ENCODE data around the gene GNG12.

Gene GNG12

DNA sequence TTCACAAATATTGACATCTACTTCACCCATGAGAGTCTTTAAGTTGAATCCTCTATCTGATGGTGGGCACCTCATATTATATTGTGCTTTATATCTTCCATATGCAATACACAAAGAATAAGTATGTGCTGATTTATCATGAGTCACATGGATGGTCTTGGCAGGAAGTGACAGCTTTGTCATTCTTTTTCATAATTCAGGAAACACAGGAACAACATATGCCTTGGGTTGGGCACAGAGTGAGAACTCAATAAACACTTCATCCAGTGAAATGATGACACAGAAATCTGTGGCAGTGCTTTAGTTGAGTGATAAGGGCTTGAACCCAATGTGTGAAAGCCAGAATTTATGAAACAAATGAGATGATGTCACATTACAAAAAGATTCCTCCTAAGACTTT, 107.0 kb downstream of the GNG12 start:
- peak; percentile 83 for DNase-seq

DNA sequence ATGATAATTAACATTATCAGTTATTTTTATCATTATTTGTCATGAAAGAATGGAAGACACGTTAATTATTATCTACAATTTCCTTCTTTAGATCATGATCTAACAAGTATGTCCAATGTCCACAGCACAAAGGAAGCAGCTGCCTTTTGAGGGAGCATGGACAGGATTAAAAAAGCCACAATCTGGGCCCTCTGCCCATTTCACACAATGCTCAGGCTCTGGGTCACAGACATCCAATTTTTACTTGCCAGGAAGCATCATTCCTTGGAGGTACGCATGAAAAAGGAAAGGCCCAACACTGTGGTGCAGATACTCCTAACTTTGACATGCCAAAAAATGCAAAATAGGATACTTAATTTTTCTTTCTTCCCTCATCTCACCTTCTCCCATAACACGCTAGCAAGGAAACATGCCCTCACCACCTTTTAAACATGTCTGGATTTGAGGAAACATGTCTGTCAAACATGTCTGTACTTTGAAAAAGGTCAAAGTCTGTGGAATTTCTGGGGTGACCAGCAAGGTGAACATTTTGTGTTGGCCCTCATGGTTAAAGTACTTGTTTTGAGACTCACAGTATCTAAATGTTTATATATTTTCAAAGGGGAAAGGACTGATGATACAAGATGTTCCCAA, 108.2 kb downstream of the GNG12 start:
- DNase-seq, result peak; percentile 99

DNA sequence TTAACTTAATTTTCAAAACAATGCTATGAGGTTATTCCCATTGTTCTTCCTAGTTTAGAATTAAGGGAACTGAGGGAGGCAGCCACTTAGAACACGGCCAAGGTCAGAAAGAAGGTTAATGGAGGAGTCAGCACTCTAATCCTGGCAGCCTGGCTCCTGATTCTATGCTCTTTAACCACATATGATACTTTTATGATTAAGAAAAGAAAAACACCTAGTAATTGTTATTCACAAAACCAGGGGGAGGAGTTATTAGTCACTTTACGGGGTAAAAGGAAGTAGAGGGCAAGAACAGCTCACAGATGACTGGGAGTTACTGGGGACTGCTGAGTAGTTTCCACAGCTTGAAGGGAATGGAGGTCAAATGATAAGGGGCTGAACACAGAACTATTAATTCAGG, 109.6 kb downstream of the GNG12 start:
- DNase-seq, result peak; percentile 58

DNA sequence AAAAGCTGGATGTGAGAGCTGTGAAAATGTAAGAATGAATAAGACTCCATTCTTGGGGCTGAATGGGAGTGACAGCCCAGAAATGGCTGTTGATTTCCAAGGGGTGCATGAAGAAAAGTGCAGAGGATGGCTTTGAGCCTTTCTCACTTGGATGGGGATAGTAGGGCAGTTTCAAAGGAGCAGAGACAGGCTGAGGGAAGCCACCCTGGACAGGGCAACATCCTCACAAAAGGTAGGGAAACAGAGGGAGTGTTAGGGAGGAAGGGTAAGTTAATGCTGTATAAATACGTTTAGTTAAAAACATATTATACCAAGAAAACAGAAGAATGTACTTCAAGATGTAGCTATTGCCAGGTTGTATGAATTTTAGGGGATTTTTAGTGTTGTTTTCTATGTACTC, 110.1 kb downstream of the GNG12 start:
- no peak for DNase-seq

DNA sequence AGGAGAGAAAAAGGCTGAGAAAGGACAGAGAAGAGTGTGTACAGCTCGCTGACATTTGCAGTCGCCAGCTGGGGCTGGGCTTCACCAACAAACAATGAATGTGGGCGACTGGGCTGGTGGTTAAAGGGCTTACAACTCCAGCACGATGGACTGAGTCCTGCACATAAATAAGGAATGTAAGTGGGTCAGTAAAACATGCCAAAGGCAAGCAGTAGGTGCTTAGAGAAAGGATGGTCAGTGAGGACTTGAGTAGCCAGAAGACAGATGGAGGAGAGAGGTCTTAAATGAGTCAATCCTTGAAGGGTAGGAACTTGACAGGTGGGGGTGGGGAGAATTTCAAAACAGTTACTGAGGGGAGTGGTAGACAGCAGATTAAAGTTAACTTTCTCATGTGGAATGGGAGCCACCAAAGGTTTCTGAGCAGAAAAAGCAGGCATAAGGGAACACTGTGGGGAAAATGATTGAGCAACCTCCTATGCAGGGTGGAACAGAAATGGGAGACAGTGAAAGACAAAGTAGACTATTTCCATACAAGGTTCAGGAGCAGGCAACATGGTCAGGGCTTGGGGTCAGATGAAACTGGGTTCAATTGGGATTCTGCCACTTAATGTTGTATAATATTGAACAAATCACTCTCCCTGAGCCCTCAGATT, 110.8 kb downstream of the GNG12 start:
- DNase-seq, result peak; percentile 45

DNA sequence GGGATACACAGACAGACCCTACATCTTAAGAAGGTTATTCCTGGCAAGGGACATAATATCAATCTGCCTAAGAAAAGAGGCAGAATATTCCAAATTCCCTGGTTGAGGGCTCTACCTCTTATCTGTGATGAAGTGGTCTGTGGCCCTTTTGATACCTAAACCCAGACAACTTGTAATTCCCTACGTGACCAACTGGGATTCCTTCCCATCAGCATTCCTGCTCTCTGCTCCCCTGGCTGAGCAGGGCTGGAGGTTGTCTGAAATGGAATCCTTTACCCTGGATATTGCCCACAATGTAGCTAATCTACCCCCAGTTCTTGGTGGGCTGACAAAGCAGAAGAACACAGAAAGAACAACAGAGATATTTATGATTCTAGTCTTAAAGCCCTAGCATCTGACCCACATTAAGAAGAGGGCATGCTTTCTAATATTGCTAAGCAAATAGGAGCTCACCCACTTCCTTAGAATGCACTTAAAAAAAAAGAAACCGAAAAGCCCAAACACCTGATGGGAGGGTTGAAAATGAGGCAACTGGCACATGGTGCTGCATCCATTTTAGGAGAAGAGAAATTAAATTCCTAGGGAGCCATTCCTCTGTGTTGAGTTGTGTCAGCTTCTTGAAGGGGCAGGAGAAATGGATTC, 111.5 kb downstream of the GNG12 start:
- no peak for DNase-seq

DNA sequence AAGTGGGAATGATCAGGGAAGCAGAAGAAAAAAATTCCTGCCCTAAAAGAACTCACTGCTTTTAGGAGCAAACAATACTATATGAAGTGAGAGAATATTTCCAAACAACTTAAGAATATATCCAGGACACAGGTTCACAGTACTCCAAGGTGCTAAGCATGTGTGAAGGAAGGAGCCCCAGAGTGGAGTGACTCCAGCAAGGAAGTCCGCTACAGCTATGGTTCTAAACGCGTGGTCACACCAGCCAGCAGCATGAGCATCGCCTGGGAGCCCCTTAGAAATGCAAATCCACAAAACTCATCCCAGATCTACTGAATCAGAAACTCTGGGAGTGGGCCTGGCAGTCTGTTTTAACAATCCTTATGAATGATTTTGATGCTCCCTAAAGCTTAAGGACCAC, 112.2 kb downstream of the GNG12 start:
- DNase-seq, result no peak

DNA sequence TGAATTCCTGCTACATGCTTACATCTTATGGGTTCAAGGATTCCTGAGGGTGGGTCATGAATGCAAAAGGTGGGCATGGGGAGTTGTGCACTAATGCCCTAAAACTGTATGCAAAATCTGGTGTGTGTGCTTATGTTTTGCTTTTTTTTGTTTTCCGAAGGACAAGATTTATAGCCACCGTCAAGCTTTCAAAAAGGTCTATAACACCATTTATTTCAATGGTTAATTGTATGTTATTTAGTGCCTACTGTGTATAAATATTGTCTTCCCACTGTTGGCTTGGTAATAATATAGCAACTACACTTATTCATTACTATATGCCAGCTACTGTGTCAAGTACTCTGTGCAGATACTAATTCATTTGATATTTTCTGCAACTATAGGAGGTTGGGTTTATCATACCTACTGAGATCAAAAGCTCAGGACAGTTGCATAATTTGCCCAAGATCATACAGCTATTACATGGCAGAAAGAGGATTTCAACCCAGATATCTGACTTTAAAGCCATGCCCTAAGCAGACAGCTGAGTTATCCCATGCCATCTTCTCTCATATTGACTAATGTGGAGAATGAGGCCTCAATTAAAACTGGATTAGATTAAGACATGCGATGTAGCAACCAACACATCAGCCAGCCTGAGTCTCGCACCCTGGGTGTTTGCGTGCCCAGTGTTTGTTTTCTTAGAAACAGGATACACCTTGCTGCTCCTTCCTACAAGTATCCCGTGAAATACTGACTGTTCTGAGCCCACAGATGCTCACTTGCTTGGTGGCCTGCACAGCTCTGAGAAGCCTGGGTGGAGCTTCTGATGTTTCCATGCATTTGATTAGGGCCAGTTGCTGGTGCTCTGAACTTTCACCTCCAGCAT, 113.7 kb downstream of the GNG12 start:
- DNase-seq, result peak; percentile 90

DNA sequence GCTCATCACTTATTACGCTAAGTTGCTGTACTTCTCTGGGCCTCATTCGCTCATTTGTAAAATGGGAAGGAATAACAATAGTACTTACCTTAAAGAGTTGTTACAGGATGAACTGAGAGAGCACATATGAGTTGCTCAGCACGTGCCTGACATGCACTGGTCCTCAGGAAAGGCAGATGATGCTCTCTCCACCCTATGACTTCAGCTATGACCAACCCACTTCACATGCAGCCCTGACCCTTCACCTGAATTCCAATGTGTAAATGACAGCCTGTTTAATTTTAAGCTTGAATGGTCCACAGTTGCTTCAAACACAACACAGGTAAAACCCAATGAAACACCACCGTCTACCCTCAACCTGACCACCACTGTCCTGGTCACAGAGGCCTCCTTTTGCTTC, 115.4 kb downstream of the GNG12 start:
- peak; percentile 90 for DNase-seq

DNA sequence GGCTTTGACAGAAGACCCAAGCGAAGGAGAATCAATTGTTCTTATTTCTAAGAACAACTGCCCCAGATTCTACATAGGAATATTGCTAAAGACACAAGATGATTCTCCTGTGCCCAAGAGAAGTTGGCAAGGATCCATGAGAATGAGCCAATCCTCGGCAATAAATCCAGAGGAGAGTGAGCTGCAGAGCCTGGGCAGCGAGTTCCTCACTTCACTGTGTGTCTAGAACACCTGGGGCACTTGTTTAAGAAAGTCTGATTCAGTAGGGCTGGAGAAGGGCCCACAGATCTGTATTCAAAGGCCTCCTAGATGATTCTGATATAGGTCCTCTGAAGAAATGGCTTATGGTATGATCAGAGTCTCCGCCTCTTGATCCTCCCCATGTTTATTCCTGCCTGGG, 116.5 kb downstream of the GNG12 start:
- DNase-seq, result peak; percentile 51

DNA sequence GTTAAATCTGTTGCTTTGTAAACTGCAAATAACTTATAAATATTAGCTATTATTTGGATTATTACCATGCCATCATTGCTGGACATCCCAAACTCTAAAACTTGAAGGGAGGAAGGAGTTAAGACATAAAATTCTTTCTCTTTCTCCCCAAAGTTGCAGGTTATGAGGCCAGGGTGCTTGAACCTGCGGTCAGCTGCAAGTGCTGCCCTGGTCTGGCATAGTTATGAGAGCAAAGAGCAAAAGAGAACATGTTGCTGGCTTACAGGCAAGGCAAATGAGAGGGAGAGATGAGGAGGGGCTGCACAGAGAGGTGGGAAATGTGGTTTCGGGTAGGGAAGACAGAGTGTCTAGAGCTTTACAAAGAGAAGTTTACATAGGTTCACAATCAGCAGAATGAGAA, 117.4 kb downstream of the GNG12 start:
- no peak for DNase-seq

DNA sequence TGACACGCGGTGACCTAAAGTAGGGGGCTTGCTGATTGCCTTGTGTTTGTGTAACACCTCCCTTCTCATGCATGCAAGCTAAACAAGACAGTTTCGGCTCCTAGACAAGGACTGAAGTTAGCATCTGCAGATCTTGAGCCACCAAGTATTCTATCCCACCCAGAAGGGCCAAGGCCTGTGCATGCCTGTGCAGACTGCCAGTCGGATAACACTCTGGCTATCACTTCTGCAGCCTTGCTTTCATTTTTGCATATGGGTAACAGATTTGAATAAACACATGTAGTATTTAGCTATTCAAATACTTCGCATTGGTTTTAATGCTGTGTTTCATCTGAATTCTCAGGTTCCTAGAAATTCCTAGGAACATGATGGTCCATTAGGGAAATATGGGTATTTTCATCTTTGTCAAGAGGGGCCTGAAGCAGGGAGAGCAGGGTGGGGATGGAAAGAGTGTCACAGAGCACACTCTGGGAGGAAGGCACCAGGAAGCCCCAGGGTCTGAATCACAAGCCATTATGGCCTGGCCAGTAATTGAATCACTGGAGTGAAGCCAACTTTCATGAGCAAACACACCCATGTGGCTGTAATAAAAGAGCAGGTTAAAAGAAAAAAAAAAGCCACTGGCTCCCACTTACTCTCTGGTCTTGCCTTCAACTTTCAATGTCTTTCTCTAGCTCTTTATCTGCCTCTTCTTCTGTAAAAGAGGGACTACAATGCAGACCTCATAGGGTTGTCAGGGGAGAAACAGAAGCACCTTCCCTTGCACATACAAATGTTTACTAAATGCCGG, 120.0 kb downstream of the GNG12 start:
- DNase-seq, result peak; percentile 96

DNA sequence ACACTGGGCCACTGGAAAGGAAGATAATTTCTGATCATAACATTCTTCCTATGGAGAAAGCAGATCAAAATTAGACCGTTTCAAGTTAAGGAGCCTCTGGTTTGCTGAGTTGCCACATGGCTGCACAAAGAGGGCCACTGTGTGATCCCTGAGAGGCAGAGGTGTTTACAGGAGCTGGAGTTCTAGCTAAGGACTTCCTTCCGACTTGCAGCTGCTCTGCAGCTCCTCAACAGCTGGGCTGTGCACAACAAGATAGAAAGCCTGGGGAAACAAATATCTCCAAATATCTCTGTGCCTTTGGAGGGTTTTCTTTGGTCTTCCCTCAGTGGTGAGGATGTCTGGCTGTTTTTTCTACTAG, 121.4 kb downstream of the GNG12 start:
- peak; percentile 86 for DNase-seq

DNA sequence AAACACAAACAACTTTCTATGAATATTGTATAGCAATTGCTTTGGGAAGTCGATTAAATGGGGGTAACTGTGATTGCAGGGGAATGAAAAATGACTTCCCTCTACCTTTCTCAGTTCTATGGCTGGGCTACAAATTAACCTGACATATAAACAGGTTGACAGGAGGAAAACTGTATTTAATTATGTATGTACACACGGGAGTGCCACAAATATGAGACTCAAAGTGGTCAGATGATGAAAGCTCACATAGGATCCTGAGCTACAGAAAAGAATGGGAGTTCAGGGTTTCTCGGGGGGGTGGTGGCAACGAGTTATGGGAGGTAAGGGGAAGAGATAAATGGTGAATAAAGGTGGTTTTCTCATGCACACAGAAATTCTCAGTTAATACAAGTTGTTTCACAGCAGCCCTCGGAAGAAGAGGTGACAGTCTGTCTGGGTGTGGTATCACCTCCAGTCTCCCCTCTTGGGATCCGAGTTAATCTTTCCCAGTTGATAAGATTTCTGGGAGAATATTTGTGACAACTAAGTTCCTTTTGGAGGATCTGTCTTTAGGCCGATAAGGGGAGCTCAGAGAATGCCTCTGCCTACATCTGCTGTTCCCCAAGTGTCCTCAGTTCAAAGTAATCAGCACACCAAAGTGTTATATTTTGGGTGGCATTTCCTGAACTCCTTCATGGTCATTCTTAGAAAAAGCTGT, 122.0 kb downstream of the GNG12 start:
- DNase-seq, result peak; percentile 48

DNA sequence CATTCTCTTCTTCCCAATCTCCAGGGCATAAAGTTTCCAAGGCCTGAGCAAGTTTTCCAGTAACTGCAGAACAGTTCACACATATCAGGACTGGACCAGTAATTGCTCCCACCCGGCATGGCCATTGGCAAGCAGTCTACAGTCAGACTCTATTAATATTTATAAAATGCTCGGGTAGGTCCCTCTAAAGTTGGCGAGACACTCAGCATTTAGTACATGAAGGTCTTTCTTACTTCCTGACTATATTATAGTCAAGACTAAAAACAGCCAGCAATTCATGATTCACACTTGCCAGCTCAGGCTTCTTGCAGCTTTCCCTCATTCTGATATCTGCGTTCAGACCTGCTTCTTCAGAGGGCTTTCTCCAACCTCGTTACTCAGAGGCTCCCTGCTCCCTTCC, 122.8 kb downstream of the GNG12 start:
- DNase-seq, result no peak

DNA sequence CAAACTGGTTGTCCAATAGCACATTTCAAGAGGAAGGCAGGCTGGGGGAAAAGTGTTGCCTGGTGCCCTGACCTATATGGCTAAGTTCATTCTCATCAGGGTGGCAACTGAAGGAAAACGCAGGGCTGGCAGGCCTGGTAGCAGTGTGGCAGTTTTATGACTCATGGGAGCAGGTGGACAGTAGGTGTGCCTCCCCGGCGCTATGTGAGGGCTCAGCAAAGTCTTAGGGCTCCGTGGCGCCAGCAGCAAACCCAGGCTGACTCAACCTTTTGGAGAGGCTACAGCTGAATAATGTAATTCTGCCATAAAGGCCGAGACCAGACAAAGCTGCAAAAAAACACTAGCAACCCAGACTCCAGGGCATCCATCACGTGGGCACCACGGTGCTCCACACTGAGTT, 124.7 kb downstream of the GNG12 start:
- DNase-seq, result peak; percentile 98

DNA sequence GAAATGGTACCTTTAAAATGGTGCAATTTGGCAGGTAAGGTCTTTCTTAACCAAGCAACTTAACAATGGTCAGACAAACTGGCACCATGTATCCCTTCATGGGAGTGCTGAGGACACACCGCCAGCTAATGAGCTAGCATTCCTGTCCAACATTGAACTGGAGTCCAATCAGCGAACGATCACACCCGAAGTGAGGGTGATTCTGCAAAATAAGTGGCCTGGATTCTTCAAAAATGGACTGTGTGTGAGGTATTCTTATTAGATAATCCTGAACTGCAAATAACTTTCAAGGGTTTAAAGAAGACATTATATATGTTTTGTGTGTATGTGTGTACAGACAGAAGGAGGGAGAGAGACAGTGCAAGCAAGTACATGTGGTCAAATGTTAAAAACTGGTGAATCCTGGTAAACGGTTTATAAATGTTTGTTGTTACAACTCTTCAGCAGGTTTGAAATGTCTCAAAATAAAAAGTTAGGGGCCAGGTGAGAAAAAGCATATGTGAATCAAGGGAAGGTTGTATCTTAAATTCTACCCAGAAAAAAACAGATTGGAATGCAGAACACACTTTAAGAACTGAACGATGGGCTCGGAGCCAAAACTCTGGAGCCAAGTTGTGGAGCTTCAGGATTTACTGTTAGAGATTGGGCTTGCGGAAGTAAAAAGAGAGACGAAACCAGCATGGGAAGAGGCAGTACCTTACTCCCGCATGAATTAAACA, 127.4 kb downstream of the GNG12 start:
- no peak for DNase-seq

DNA sequence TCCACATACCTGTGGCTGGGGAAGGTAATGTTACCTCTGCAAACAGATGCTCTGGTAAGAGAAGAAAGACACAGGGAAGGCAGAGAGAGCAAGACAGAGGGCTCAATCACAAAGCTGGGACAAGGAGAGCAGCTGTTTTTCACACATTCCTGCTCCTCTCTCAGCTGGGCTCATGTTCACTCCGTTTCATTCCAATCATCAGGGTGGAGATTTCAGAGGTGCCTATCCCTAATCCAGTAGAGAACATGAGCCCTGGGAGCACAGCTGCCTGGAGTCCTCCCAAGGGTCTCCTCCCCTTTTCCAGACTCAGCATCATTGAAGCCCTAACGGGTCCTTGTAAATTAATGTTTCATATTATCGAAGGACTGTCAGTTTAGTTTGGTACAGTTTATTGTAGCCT, 128.9 kb downstream of the GNG12 start:
- DNase-seq, result no peak

DNA sequence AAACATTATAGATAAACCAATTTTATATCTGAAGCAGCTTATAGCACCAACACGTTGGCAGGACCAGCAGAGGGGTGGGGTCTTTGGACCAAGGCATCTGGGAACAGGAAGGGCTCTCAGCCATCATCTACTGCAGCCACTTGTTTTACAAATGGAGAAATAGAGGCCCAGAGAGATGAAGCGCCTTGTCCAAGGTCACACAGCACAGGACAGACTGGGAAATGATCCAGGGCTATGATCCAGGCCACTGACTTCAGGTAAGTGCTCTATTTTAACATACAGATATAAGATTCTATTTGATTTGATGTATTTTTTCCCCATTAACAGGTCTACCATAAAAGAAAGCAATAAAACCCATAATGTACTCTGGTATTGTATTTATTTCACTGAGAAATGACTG, 131.4 kb downstream of the GNG12 start:
- DNase-seq, result no peak

DNA sequence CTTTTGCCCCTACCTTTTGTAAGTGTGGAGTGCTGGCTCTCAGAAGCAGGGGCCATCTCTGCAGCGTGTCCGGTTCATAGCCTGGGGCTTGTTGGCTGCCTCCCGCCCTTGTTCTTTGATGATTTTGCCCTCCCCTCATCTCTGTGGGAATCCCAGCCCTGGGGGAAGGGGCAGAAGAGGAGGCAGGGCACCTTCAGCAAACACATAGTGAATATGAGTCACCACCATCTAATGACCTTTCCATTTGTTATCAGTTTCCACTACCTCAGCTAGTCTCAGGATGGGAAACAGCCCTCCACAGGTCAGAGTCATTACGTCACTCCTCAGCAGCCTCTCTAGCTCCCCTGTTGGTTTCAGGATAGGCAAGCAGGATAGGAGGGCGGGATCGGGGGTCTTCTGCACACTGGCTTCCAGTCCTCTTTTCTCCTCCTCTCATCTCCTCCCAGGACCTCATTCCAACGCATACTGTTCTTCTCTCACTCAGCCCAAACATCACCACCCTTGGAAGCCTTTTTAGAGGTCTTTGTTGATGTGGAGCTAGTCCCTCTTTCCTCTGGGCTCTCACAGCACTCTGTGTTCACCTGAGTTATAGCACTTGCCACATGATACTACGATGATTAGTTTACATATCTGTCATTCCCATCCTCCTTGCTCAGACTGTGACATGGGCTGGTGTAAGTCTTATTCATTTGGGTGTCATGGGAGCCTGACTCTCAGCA, 132.4 kb downstream of the GNG12 start:
- peak; percentile 96 for DNase-seq

DNA sequence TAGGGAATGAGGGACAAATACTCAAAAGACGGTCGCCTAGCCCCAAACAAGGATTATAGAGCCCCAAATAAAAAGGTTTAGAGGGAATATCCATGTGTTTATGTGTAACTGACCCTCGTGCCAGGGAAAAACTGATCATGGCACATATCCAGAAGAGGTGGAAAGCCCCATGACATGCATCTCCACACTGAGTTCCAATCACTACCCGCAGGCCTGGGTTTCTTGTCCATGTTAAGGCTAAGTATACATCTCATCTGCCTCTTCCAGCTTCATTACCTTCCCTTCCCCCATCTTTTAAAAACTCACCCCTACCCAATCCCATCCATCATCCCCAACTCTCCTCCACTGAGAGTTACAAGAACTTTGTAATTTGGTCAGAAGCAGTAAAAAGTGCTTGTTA, 133.0 kb downstream of the GNG12 start:
- DNase-seq, result peak; percentile 54
